LNCAP (cell line): ENCODE measurements around the gene ZNF500.

Source experiments
- CTCF ChIP-seq: fragments of 450-650 bp; IDR thresholded peaks from 2 replicates; pipeline ENCODE4 v1.5.1; 2017; ENCODE audit warnings: mild to moderate bottlenecking

ZNF500 gene

GRCh38 chr16:4805231-4805630 is 38.3 kb upstream of the ZNF500 start:
- TF ChIP-seq CTCF: no peak

GRCh38 chr16:4803898-4804762 is 37.2 kb upstream of the ZNF500 start:
- no peak for TF ChIP-seq CTCF

- TF ChIP-seq CTCF: no peak
These were observed 36.5 kb upstream of the ZNF500 start for GRCh38 chr16:4803401-4803844.

- no peak for TF ChIP-seq CTCF
These were observed 35.8 kb upstream of the ZNF500 start for GRCh38 chr16:4802659-4803287.

GRCh38 chr16:4801962-4802658 is 35.1 kb upstream of the ZNF500 start, which contains the start of gene ROGDI:
Gene ROGDI (minus strand): TSS chr16:4802633. CDS start chr16:4802571, 62 bp downstream.
- no peak for TF ChIP-seq CTCF

GRCh38 chr16:4801051-4801961 is 34.3 kb upstream of the ZNF500 start:
- TF ChIP-seq CTCF: no peak
